Right lobe of liver (tissue), 6 donors: ENCODE data around the gene B4GALT5. TPM values are rescaled to one million over a fixed set of nuclear protein-coding genes. Genes with fewer than 3 reads are reported as not detected.
"Not testable (repeated sequence)": the region's sequence is repeated elsewhere in the genome, so short reads cannot be mapped to it uniquely, and the experiment has no call there.

ENCODE experiments used
- ATAC-seq, 4 donors: fragments of 200-7000 bp; cut with Tn5 transposase; one replicate each; pipeline ENCODE4 v1.9.1; 2020; ENCODE audit warnings: mild to moderate bottlenecking in 4 of 4, moderate library complexity in 4 of 4
- DNase-seq, 3 donors: peaks; one replicate each; pipeline ENCODE4 v3.0.0-alpha.2; 2020
- H3K27ac ChIP-seq, 3 donors: fragments of 200-600 bp; one replicate each; pipeline ENCODE4 v1.8.0; 2022
- H3K27me3 ChIP-seq, 2 donors: fragments of 200-600 bp; one replicate each; pipeline ENCODE4 v1.8.0; 2022
- H3K36me3 ChIP-seq, 4 donors: fragments of 200-600 bp; sonication (generic) in 1 of 4; one replicate each; pipeline versions ENCODE4 v1.5.1 to v1.8.0; 2017 to 2022; ENCODE audit warnings: control low read depth in 1 of 4
- H3K4me1 ChIP-seq, 4 donors: fragments of 200-600 bp; sonication (generic) in 1 of 4; one replicate each; pipeline versions ENCODE4 v1.5.1 to v1.8.0; 2017 to 2022; ENCODE audit warnings: control low read depth in 1 of 4
- H3K4me3 ChIP-seq, 3 donors: fragments of 200-600 bp; one replicate each; pipeline ENCODE4 v1.8.0; 2022
- H3K9me3 ChIP-seq, 4 donors: fragments of 200-600 bp; sonication (generic) in 1 of 4; one replicate each; pipeline versions ENCODE4 v1.5.1 to v1.8.0; 2017 to 2022; ENCODE audit warnings: control low read depth in 1 of 4
- CTCF ChIP-seq, 4 donors: fragments of 200-600 bp in 3 of 4; fragments of 450-650 bp in 1 of 4; IDR thresholded peaks; one replicate each; pipeline versions ENCODE4 v1.5.1 to v1.8.0; 2016 to 2022; ENCODE audit warnings: antibody characterized with exemption in 4 of 4, mild to moderate bottlenecking in 2 of 4
- POLR2A ChIP-seq: fragments of 450-650 bp; IDR thresholded peaks from one replicate; pipeline ENCODE4 v1.6.1; 2017; ENCODE audit warnings: antibody characterized with exemption, mild to moderate bottlenecking
- WGBS: methylation state at CpG from one replicate; pipeline ENCODE4 v1.1.6; 2018; ENCODE audit warnings: low coverage, low lambda C conversion rate; ENCODE audit not compliant: insufficient coverage; ENCODE audit errors: missing lambda C conversion rate; 5-methylcytosine and 5-hydroxymethylcytosine counted together
- intact Hi-C, 2 donors: fragments of 100-400 bp; cut with DNase I; formaldehyde crosslinking; loops; one replicate each; pipeline versions ENCODE4 v1.11.2 to v1.14.1; 2022
- long read RNA-seq: library from polyadenylated mRNA; unstranded; transcript quantifications from one replicate; pipeline ENCODE4 v2.0.0, GENCODE V29; 2019
- total RNA-seq, 6 experiments: library from RNA; depleted of rRNA in 2 of 6; stranded (reverse); fragments of >200 nt in 2 of 6; fragmentation: NEBNext Ultra II Directional in 3 of 6; extraction: Animal tissue kit (Norgen Biotek cat#: 25700) in 3 of 6; gene quantifications; one replicate each; pipeline versions ENCODE4 v1.1.0 to v1.2.4, GENCODE V29; 2016 to 2023
- donor health status: DM: no; HTN: yes; CAD: no.
- donor health status: DM: no; HTN: no; CAD: no.
- donor health status: DM: no; HTN: no; CAD: no.
- donor health status: DM: no; HTN: yes; CAD: no.
- donor health status: DM: no; HTN: yes; CAD: no.

Gene B4GALT5, protein sequence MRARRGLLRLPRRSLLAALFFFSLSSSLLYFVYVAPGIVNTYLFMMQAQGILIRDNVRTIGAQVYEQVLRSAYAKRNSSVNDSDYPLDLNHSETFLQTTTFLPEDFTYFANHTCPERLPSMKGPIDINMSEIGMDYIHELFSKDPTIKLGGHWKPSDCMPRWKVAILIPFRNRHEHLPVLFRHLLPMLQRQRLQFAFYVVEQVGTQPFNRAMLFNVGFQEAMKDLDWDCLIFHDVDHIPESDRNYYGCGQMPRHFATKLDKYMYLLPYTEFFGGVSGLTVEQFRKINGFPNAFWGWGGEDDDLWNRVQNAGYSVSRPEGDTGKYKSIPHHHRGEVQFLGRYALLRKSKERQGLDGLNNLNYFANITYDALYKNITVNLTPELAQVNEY
- 10 to 100 TPM in 5 of 6 experiments, 1 to 10 TPM in 1; 9.5 to 32.6 (median 15.5) TPM for total RNA-seq
- long read RNA-seq, partial matches to known transcripts: 0 of 1 reads
- long read RNA-seq, other reads (novel, unspliced or antisense): 1 of 1 reads

GRCh38 chr20:49713753-49714712 lies at the start of gene B4GALT5:
Gene B4GALT5 (minus strand): TSS chr20:49713878. CDS start chr20:49713690, 188 bp downstream.
- 36% methylated on average over 8 of the region's 70 CpGs for WGBS
- H3K9me3 ChIP-seq: no peaks in the 10 kb centered on the region
- intact Hi-C loops: loop anchor here in 1 of 2 donors (10.0 kb wide), 1 partner anchor 51 kb away; no protein-coding TSS in a partner anchor
- H3K4me3 ChIP-seq: peak within 1 kb of the TSS; percentile 77 to 97 (median 92)
- no peaks in the 10 kb centered on the region for H3K27me3 ChIP-seq
- H3K4me1 ChIP-seq: peaks cover 0 to 34% (median 7%) of the 10 kb centered on the region in 4 donors
- DNase-seq (peak; percentile 76 to 81 (median 78)), ATAC-seq (peak; percentile 65 to 87 (median 84))
- H3K27ac ChIP-seq: peak within 1 kb of the TSS; percentile 83 to 95 (median 94)
- H3K36me3 ChIP-seq: no peaks in the 10 kb centered on the region
- TF ChIP-seq CTCF (IDR thresholded peaks at IDR 0.05) (no peak), POLR2A (peak; percentile 58)

GRCh38 chr20:49762940-49763766 lies 49.5 kb upstream of the B4GALT5 start:
- Histone ChIP-seq H3K4me3 (no peak overlapping the region), H3K9me3 (no peaks in the 10 kb centered on the region), H3K36me3 (no peaks in the 10 kb centered on the region), H3K4me1 (peaks cover 0 to 48% (median 23%) of the 10 kb centered on the region in 4 donors), H3K27me3 (no peaks in the 10 kb centered on the region), H3K27ac (no peak overlapping the region)
- intact Hi-C loops: loop anchor here (10.0 kb wide), 2 partner anchors 48 to 148 kb away; partner anchors contain the start of gene B4GALT5 (in 1 of the 2)
- TF ChIP-seq POLR2A: no peak
- ATAC-seq (no peak), DNase-seq (no peak)
- 83% methylated on average over 12 of the region's 12 CpGs for WGBS

- ATAC-seq, H3K27ac ChIP-seq, H3K4me3 ChIP-seq, H3K27me3 ChIP-seq, DNase-seq, H3K36me3 ChIP-seq, H3K9me3 ChIP-seq: not testable (repeated sequence)
- H3K4me1 ChIP-seq: peaks cover 0 to 35% (median 17%) of the 10 kb centered on the region in 4 donors
- intact Hi-C loops: loop anchor here (10.0 kb wide), 2 partner anchors 47 to 147 kb away; partner anchors contain the start of gene B4GALT5 (in 1 of the 2)
- 90% methylated on average over 7 of the region's 7 CpGs for WGBS
These were observed 48.2 kb upstream of the B4GALT5 start for GRCh38 chr20:49761888-49762287.

GRCh38 chr20:49759266-49759950 lies 45.7 kb upstream of the B4GALT5 start:
- no peaks in the 10 kb centered on the region for H3K9me3 ChIP-seq
- no peak for DNase-seq
- peaks cover 0 to 13% (median 4%) of the 10 kb centered on the region in 4 donors for H3K4me1 ChIP-seq
- intact Hi-C loops: no loop called here
- WGBS: 81% methylated on average over 7 of the region's 7 CpGs
- H3K4me3 ChIP-seq: no peak overlapping the region
- H3K27me3 ChIP-seq: no peaks in the 10 kb centered on the region
- ATAC-seq: no peak
- H3K27ac ChIP-seq: no peak overlapping the region
- TF ChIP-seq POLR2A (no peak), CTCF (IDR thresholded peaks at IDR 0.05) (no peak)
- H3K36me3 ChIP-seq: no peaks in the 10 kb centered on the region
